ENCODE results near the gene LRRC49.

LRRC49 gene

GRCh38 chr15:70879401-70879800, 13.2 kb upstream of the LRRC49 start:
- no peak for DNase-seq

GRCh38 chr15:70880781-70881180, 11.8 kb upstream of the LRRC49 start:
- no peaks in the 10 kb centered on the region for H3K9me3 Mint-ChIP-seq
- H3K27ac Mint-ChIP-seq = no peak overlapping the region
- H3K4me1 Mint-ChIP-seq (ENCODE audit: low read depth) = no peaks in the 10 kb centered on the region
- no peaks in the 10 kb centered on the region for H3K36me3 Mint-ChIP-seq (ENCODE audit: low read depth)
- DNase-seq = no peak
- H3K4me3 Mint-ChIP-seq = no peak overlapping the region
- H3K27me3 Mint-ChIP-seq = peaks cover 56% of the 10 kb centered on the region

More at GRCh38 chr15:70879401-70879800, 13.2 kb upstream of the LRRC49 start:
- Mint-ChIP-seq H3K27me3 (peaks cover 63% of the 10 kb centered on the region), H3K36me3 (ENCODE audit: low read depth) (no peaks in the 10 kb centered on the region), H3K4me3 (no peak overlapping the region), H3K4me1 (ENCODE audit: low read depth) (no peaks in the 10 kb centered on the region), H3K9me3 (no peaks in the 10 kb centered on the region), H3K27ac (no peak overlapping the region)

DNA sequence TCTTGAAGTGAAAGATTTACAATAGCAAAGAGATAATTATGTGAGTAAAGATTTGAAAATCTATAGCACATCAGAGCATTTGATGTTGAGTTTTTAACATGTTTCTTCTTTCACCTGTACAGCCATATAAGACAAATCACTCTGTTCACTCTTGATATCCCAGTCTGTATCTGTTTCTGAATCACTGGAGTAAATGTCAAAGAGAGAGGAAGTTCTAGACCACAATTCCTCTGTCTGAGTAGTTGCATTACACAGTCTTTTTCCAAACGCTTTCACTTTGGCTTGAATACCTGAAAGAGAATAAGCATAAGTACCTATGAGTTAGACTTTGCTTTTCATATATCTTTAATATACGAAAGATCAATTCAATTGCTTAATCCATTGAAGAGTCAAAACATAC, 10.3 kb upstream of the LRRC49 start:
- Mint-ChIP-seq H3K36me3 (ENCODE audit: low read depth) (no peaks in the 10 kb centered on the region), H3K4me1 (ENCODE audit: low read depth) (no peaks in the 10 kb centered on the region), H3K9me3 (no peaks in the 10 kb centered on the region), H3K27ac (no peak overlapping the region), H3K4me3 (no peak overlapping the region), H3K27me3 (peaks cover 47% of the 10 kb centered on the region)
- no peak for DNase-seq

DNA sequence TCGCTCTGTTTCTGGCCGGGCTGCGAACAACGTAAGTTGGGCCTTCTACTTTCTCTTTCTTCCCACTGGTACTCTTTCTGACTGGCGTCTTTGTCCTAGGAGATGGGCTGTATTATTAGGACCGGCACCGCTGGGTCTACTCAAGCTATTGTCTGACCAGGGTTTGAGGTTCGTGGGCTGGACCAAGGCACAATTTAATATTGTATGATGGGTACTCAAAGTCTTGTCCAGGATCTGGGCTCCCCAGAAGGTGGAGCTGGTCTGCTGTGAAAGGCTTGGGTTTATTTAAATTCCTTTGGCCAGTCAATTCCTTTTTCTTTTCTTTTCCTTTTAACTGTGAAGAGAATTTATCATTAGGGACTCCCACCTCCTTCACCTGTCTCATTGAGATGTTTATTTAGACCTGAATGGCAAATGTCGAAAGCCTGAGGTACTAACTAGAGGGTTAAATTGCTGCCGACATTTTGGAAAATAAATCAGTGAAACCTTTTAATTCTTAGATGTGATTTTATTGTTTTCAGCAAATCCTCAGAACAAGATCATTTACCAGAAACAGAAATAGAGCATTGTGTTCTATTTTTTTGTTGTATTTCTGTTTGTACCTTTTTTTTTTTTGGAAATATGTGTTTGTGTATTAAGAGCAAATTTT, 410 bp downstream of the LRRC49 start:
- peaks cover 4% of the 10 kb centered on the region for H3K36me3 Mint-ChIP-seq (ENCODE audit: low read depth)
- peaks cover 12% of the 10 kb centered on the region for H3K4me1 Mint-ChIP-seq (ENCODE audit: low read depth)
- peaks cover 83% of the 10 kb centered on the region for H3K27me3 Mint-ChIP-seq
- peak overlapping the region; percentile 82 for H3K4me3 Mint-ChIP-seq
- DNase-seq = no peak
- H3K27ac Mint-ChIP-seq = peak overlapping the region; percentile 81
- H3K9me3 Mint-ChIP-seq = no peaks in the 10 kb centered on the region

- Mint-ChIP-seq H3K9me3 (no peaks in the 10 kb centered on the region), H3K27ac (no peak overlapping the region)
- no peak for DNase-seq
These were observed 9.5 kb downstream of the LRRC49 start for GRCh38 chr15:70902107-70902506.

GRCh38 chr15:70906842-70907241, 14.2 kb downstream of the LRRC49 start:
- H3K4me1 Mint-ChIP-seq (ENCODE audit: low read depth) = no peaks in the 10 kb centered on the region
- H3K36me3 Mint-ChIP-seq (ENCODE audit: low read depth) = no peaks in the 10 kb centered on the region
- H3K4me3 Mint-ChIP-seq = no peak overlapping the region
- H3K9me3 Mint-ChIP-seq = peaks cover 12% of the 10 kb centered on the region
- H3K27me3 Mint-ChIP-seq = peaks cover 35% of the 10 kb centered on the region
- no peak overlapping the region for H3K27ac Mint-ChIP-seq
- DNase-seq = no peak

More at GRCh38 chr15:70902107-70902506, 9.5 kb downstream of the LRRC49 start:
- Mint-ChIP-seq H3K27me3 (peaks cover 37% of the 10 kb centered on the region), H3K4me1 (ENCODE audit: low read depth) (no peaks in the 10 kb centered on the region), H3K36me3 (ENCODE audit: low read depth) (no peaks in the 10 kb centered on the region), H3K4me3 (no peak overlapping the region)

DNA sequence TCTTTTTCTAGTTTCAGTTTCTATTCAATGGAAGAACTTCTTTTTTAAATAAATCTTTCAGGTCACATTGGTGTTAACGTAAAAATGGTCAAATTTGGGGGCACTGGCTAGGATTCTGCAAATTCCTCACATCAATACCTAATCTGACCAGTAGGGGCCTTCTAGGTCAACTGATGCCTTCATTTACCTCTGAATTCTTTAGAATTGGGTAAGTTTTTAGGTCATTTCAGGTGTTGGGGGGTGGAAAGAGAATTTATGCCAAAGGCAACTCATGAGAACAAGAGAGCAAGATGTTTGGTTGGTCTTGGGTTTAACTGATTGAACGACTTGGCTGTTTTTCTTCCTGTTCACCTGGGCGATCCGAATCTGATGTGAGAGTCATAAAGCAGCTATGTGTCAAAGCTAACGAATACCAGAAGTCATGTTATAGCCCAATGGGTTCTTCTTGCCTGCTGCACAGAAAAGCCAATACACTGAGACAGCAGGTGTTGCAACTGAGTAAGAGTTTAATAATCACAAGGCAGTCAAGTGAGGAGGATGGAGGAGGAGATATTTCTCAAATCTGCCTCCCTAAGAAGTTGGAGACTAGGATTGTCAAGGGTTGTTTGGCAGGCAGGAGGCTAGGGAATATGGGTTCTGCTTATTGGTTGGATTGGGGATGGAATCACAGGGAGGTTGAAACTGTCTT, 15.3 kb downstream of the LRRC49 start:
- Mint-ChIP-seq H3K36me3 (ENCODE audit: low read depth) (no peaks in the 10 kb centered on the region), H3K9me3 (peaks cover 12% of the 10 kb centered on the region), H3K27me3 (peaks cover 33% of the 10 kb centered on the region), H3K4me3 (no peak overlapping the region), H3K4me1 (ENCODE audit: low read depth) (no peaks in the 10 kb centered on the region), H3K27ac (no peak overlapping the region)
- no peak for DNase-seq

- DNase-seq = no peak
- H3K4me1 Mint-ChIP-seq (ENCODE audit: low read depth) = no peaks in the 10 kb centered on the region
- H3K9me3 Mint-ChIP-seq = peaks cover 12% of the 10 kb centered on the region
- no peak overlapping the region for H3K27ac Mint-ChIP-seq
- peaks cover 25% of the 10 kb centered on the region for H3K27me3 Mint-ChIP-seq
- H3K36me3 Mint-ChIP-seq (ENCODE audit: low read depth) = no peaks in the 10 kb centered on the region
- H3K4me3 Mint-ChIP-seq = no peak overlapping the region
These were observed 18.3 kb downstream of the LRRC49 start for GRCh38 chr15:70910958-70911357.

GRCh38 chr15:70912187-70912586, 19.6 kb downstream of the LRRC49 start:
- H3K36me3 Mint-ChIP-seq (ENCODE audit: low read depth) = no peaks in the 10 kb centered on the region
- no peak overlapping the region for H3K27ac Mint-ChIP-seq
- peaks cover 19% of the 10 kb centered on the region for H3K27me3 Mint-ChIP-seq
- no peaks in the 10 kb centered on the region for H3K4me1 Mint-ChIP-seq (ENCODE audit: low read depth)
- no peak overlapping the region for H3K4me3 Mint-ChIP-seq
- H3K9me3 Mint-ChIP-seq = peaks cover 12% of the 10 kb centered on the region
- no peak for DNase-seq

DNA sequence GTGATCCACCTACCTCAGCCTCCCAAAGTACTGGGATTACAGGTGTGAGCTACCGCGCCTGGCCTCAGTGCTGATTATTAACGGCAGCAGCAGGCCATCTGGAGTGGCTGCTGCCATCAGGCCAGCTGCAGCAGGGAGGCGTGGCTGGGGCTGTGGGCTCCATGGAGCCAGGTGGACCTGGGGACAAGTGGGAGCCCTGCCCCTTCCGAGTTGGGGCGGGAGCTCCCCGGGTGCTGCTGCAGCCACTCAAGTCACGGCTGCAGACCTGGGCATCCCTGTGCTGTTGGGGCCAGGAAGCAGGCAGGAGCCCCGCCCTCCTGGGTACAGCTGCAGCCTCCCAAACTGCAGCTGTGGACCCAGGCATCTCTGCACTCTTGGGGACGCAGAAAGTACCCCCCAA, 23.9 kb downstream of the LRRC49 start:
- Mint-ChIP-seq H3K4me3 (no peak overlapping the region), H3K4me1 (ENCODE audit: low read depth) (peaks cover 5% of the 10 kb centered on the region), H3K27ac (no peak overlapping the region), H3K9me3 (no peaks in the 10 kb centered on the region), H3K27me3 (peaks cover 21% of the 10 kb centered on the region), H3K36me3 (ENCODE audit: low read depth) (no peaks in the 10 kb centered on the region)
- DNase-seq = no peak

GRCh38 chr15:70917955-70918354, 25.3 kb downstream of the LRRC49 start:
- H3K9me3 Mint-ChIP-seq = peaks cover 4% of the 10 kb centered on the region
- H3K4me3 Mint-ChIP-seq = no peak overlapping the region
- DNase-seq = no peak
- H3K36me3 Mint-ChIP-seq (ENCODE audit: low read depth) = no peaks in the 10 kb centered on the region
- peaks cover 5% of the 10 kb centered on the region for H3K4me1 Mint-ChIP-seq (ENCODE audit: low read depth)
- H3K27ac Mint-ChIP-seq = no peak overlapping the region
- peaks cover 24% of the 10 kb centered on the region for H3K27me3 Mint-ChIP-seq

- Mint-ChIP-seq H3K4me1 (ENCODE audit: low read depth) (peaks cover 5% of the 10 kb centered on the region), H3K9me3 (peaks cover 4% of the 10 kb centered on the region), H3K27ac (no peak overlapping the region), H3K36me3 (ENCODE audit: low read depth) (no peaks in the 10 kb centered on the region), H3K4me3 (no peak overlapping the region), H3K27me3 (peaks cover 35% of the 10 kb centered on the region)
- DNase-seq = no peak
These were observed 28.5 kb downstream of the LRRC49 start for GRCh38 chr15:70920981-70921696.

DNA sequence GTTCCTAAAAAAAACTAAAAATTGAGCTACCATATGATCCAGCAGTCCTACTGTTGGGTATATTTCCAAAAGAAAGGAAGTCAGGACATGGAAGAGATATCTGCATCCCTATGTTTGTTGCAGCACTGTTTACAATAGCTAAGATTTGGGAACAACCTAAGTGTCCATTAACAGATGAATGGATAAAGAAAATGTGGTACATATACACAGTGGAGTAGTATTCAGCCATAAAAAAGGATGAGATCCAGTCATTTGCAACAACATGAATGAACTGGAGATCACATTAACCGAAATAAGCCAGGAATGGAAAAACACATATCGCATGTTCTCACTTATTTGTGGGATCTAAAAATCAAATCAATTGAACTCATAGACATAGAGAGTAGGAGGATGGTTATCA, 29.5 kb downstream of the LRRC49 start:
- H3K4me1 Mint-ChIP-seq (ENCODE audit: low read depth) = peaks cover 5% of the 10 kb centered on the region
- peaks cover 40% of the 10 kb centered on the region for H3K27me3 Mint-ChIP-seq
- DNase-seq = no peak
- H3K27ac Mint-ChIP-seq = no peak overlapping the region
- H3K9me3 Mint-ChIP-seq = peaks cover 4% of the 10 kb centered on the region
- H3K36me3 Mint-ChIP-seq (ENCODE audit: low read depth) = no peaks in the 10 kb centered on the region
- H3K4me3 Mint-ChIP-seq = no peak overlapping the region

GRCh38 chr15:70923311-70924080, 30.9 kb downstream of the LRRC49 start:
- H3K27me3 Mint-ChIP-seq = peaks cover 41% of the 10 kb centered on the region
- no peaks in the 10 kb centered on the region for H3K36me3 Mint-ChIP-seq (ENCODE audit: low read depth)
- DNase-seq = no peak
- H3K27ac Mint-ChIP-seq = no peak overlapping the region
- no peak overlapping the region for H3K4me3 Mint-ChIP-seq
- H3K4me1 Mint-ChIP-seq (ENCODE audit: low read depth) = peaks cover 5% of the 10 kb centered on the region
- H3K9me3 Mint-ChIP-seq = peaks cover 4% of the 10 kb centered on the region

Measured in activated T-cell treated with anti-CD3 and anti-CD28 coated beads, Interleukin-2, amount 50 U/mL, for 24 hours (primary cell).